Lung (tissue), 12 donors: ENCODE results near the gene PARD3. TPM values are rescaled to one million over a fixed set of nuclear protein-coding genes. Genes with fewer than 3 reads are reported as not detected.

ENCODE experiments used
- ATAC-seq: fragments of 200-7000 bp; cut with Tn5 transposase; one replicate; pipeline ENCODE4 v1.9.1; 2020; ENCODE audit warnings: moderate number of reproducible peaks; ENCODE audit not compliant: insufficient read depth, low FRiP score
- DNase-seq, 3 donors: peaks; one replicate each; pipeline ENCODE4 v3.0.0-alpha.2; 2013 to 2017
- H3K27ac ChIP-seq, 2 donors: one replicate each; pipeline ENCODE4 v1.5.1; 2013; ENCODE audit warnings: mild to moderate bottlenecking in 2 of 2, moderate library complexity in 2 of 2, control low read depth in 1 of 2, inconsistent platforms in 1 of 2, low read depth in 1 of 2, low read length in 1 of 2
- H3K27me3 ChIP-seq, 3 donors: one replicate each; pipeline ENCODE4 v1.5.1; 2013; ENCODE audit warnings: low read length in 2 of 3; ENCODE audit not compliant: control insufficient read depth in 3 of 3, insufficient read depth in 3 of 3
- H3K36me3 ChIP-seq, 4 donors: one replicate each; pipeline ENCODE4 v1.5.1; 2013; ENCODE audit warnings: low read length in 4 of 4, mild to moderate bottlenecking in 1 of 4, moderate library complexity in 1 of 4; ENCODE audit not compliant: control insufficient read depth in 4 of 4, insufficient read depth in 4 of 4
- H3K4me1 ChIP-seq, 5 donors: one replicate each; pipeline ENCODE4 v1.5.1; 2013; ENCODE audit warnings: low read length in 5 of 5, mild to moderate bottlenecking in 2 of 5, moderate library complexity in 1 of 5; ENCODE audit not compliant: control insufficient read depth in 5 of 5, insufficient read depth in 5 of 5
- H3K4me3 ChIP-seq: one replicate; pipeline ENCODE4 v1.5.1; 2013; ENCODE audit warnings: mild to moderate bottlenecking, control low read depth, moderate library complexity
- H3K9ac ChIP-seq, 2 donors: one replicate each; pipeline ENCODE4 v1.5.1; 2013; ENCODE audit warnings: low read length in 2 of 2, control low read depth in 1 of 2; ENCODE audit not compliant: insufficient read depth in 1 of 2
- H3K9me3 ChIP-seq, 4 donors: one replicate each; pipeline ENCODE4 v1.5.1; 2013; ENCODE audit warnings: low read length in 3 of 4, mild to moderate bottlenecking in 1 of 4, moderate library complexity in 1 of 4; ENCODE audit not compliant: control insufficient read depth in 4 of 4, insufficient read depth in 3 of 4
- WGBS, 2 donors: extraction: QIAGEN DNeasy Blood & Tissue Kit; methylation state at CpG; one replicate each; pipeline ENCODE4 v1.1.7; 2013; 5-methylcytosine and 5-hydroxymethylcytosine counted together
- polyA plus RNA-seq, 2 donors: library from polyadenylated mRNA; stranded (reverse); fragments of 200-250 nt; gene quantifications; one replicate each; pipeline ENCODE4 v1.2.1, GENCODE V29; 2013
- total RNA-seq, 2 donors: library from RNA; depleted of rRNA in 1 of 2; stranded (reverse); fragments of >200 nt in 1 of 2; gene quantifications; one replicate each; pipeline ENCODE4 v1.2.1, GENCODE V29; 2014 to 2021
- TF ChIP-seq, protein P1 (sequence below): IDR thresholded peaks from 2 replicates; pipeline ENCODE4 v1.5.1; 2012; ENCODE audit warnings: mild to moderate bottlenecking; ENCODE audit errors: control extremely low read depth, extremely low read depth
- donor health status: control.
- donor health status: control.
- donor health status: Bipolar disorder and iron deficiency.
- donor health status: healthy.
- donor health status: DM: yes; HTN: yes; CAD: no.

The PARD3 gene
- total and polyA plus RNA-seq, 4 donors: 10.3 to 69.2 (median 27.6) TPM

DNA sequence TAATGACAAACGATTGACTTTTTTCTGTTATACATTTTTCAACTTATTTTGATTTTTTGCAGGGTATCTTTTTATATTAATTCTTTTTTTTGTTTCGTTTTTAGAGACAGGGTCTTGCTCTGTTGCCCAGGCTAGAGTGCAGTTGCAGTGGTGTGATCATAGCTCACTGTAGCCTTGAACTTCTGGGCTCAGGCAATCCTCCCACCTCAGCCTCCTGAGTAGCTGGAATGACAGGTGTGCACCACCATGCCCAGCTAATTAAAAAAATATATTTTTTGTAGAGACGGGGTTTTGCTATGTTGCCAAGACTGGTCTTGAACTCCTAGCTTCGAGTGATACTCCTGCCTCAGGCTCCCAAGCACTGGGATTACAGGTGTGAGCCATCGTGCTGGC, 601.3 kb downstream of the PARD3 start:
- WGBS, 2 donors: 88 to 92% methylated on average over 5 of the region's 5 CpGs
- Histone ChIP-seq H3K27ac (no peak overlapping the region), H3K9ac (no peak overlapping the region), H3K36me3 (no peaks in the 10 kb centered on the region), H3K4me3 (no peak overlapping the region), H3K9me3 (no peaks in the 10 kb centered on the region), H3K27me3 (no peaks in the 10 kb centered on the region), H3K4me1 (peaks cover 0 to 35% (median 2%) of the 10 kb centered on the region in 5 donors)
- TF ChIP-seq, protein P1, sequence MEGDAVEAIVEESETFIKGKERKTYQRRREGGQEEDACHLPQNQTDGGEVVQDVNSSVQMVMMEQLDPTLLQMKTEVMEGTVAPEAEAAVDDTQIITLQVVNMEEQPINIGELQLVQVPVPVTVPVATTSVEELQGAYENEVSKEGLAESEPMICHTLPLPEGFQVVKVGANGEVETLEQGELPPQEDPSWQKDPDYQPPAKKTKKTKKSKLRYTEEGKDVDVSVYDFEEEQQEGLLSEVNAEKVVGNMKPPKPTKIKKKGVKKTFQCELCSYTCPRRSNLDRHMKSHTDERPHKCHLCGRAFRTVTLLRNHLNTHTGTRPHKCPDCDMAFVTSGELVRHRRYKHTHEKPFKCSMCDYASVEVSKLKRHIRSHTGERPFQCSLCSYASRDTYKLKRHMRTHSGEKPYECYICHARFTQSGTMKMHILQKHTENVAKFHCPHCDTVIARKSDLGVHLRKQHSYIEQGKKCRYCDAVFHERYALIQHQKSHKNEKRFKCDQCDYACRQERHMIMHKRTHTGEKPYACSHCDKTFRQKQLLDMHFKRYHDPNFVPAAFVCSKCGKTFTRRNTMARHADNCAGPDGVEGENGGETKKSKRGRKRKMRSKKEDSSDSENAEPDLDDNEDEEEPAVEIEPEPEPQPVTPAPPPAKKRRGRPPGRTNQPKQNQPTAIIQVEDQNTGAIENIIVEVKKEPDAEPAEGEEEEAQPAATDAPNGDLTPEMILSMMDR: no peak
- no peak for DNase-seq
- ATAC-seq: no peak

- TF ChIP-seq, protein P1: no peak
- Histone ChIP-seq H3K9ac (no peak overlapping the region), H3K27me3 (no peaks in the 10 kb centered on the region), H3K27ac (no peak overlapping the region), H3K4me3 (no peak overlapping the region), H3K36me3 (no peaks in the 10 kb centered on the region), H3K4me1 (peaks cover 0 to 36% (median 2%) of the 10 kb centered on the region in 5 donors), H3K9me3 (no peaks in the 10 kb centered on the region)
- DNase-seq (peak in 1 of 3 donors; percentile 41), ATAC-seq (no peak)
- 75 to 89% methylated on average over 6 of the region's 6 CpGs for WGBS, 2 donors
Observed at GRCh38 chr10:34213193-34213804, 601.8 kb downstream of the PARD3 start.

DNA sequence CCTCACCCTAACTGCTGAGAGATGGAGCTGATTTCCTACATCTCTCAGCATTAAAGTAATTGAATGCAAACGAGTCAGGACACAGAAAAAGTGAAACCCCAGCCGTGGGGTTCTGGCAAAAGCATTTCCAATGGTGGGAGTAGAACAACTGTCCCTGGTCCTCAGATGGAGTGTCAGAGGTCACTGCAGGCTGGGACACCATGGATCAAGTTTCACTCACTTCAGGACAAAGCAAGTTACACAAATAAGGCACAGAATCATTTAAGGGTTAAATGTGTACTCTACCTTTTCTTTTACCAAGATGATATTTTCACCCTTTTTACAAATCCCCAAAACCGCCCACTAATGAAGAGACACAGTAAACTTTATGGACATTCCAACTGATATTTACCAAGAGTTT, 607.8 kb downstream of the PARD3 start:
- DNase-seq: no peak
- ATAC-seq: no peak
- 85 to 89% methylated on average over 3 of the region's 3 CpGs for WGBS, 2 donors
- Histone ChIP-seq H3K27ac (no peak overlapping the region), H3K4me3 (no peak overlapping the region), H3K36me3 (no peaks in the 10 kb centered on the region), H3K27me3 (no peaks in the 10 kb centered on the region), H3K4me1 (peaks cover 0 to 19% (median 0%) of the 10 kb centered on the region in 5 donors), H3K9me3 (peaks cover 0 to 1% (median 0%) of the 10 kb centered on the region in 4 donors), H3K9ac (no peak overlapping the region)
- TF ChIP-seq, protein P1: no peak

GRCh38 chr10:34206935-34207268, 608.2 kb downstream of the PARD3 start:
- peaks cover 0 to 1% (median 0%) of the 10 kb centered on the region in 4 donors for H3K9me3 ChIP-seq
- peaks cover 0 to 21% (median 0%) of the 10 kb centered on the region in 5 donors for H3K4me1 ChIP-seq
- H3K4me3 ChIP-seq: no peak overlapping the region
- H3K9ac ChIP-seq: no peak overlapping the region
- DNase-seq: no peak
- no peaks in the 10 kb centered on the region for H3K36me3 ChIP-seq
- no peak for ATAC-seq
- H3K27me3 ChIP-seq: no peaks in the 10 kb centered on the region
- H3K27ac ChIP-seq: no peak overlapping the region
- TF ChIP-seq, protein P1: no peak
- WGBS, 2 donors: 77% methylated on average over 1 of the region's 1 CpG
